H1 (cell line): ENCODE measurements around the gene P3R3URF. TPM values are rescaled to one million over a fixed set of nuclear protein-coding genes. Genes with fewer than 3 reads are reported as not detected.

ENCODE experiments used
- CTCF ChIA-PET: fragments of 300-600 bp; sonication (Branson Sonifier 250); formaldehyde crosslinking; loops from one replicate; lab custom pipeline; 2021; ENCODE audit not compliant: partially characterized antibody; lab: Charles Lee
- POLR2A ChIA-PET: fragments of 300-600 bp; sonication (Branson Sonifier 250); formaldehyde crosslinking; loops from one replicate; lab custom pipeline; 2021; ENCODE audit warnings: inconsistent platforms; ENCODE audit not compliant: partially characterized antibody; lab: Charles Lee
- DNase-seq, 2 experiments: peaks; one replicate each; pipeline versions ENCODE4 v3.0.0 to v3.0.0-alpha.2; 2010 to 2022; ENCODE audit warnings: low spot score in 2 of 2, low read depth in 1 of 2, mixed read lengths in 1 of 2
- FAIRE-seq: peaks from 2 replicates; lab custom pipeline; 2011; peaks lifted over from hg19 to GRCh38; lab: Jason Lieb, UNC
- H2AFZ ChIP-seq: 2 replicates; pipeline ENCODE4 v1.8.1; 2012; ENCODE audit warnings: low read length, inconsistent platforms
- H2AK5ac ChIP-seq: 2 replicates; pipeline ENCODE4 v1.6.1; 2013; ENCODE audit warnings: low read depth, low read length
- H2BK120ac ChIP-seq: replicated peaks from 2 replicates; pipeline ENCODE3; 2013; ENCODE audit warnings: low read depth, low read length, inconsistent platforms
- H2BK12ac ChIP-seq: 2 replicates; pipeline ENCODE4 v1.6.1; 2013; ENCODE audit warnings: low read depth, low read length
- H2BK15ac ChIP-seq: 2 replicates; pipeline ENCODE4 v1.6.1; 2013; ENCODE audit warnings: low read length
- H2BK20ac ChIP-seq: 2 replicates; pipeline ENCODE4 v1.6.1; 2013; ENCODE audit warnings: low read length
- H2BK5ac ChIP-seq: 2 replicates; pipeline ENCODE4 v1.6.1; 2013; ENCODE audit warnings: low read depth, low read length
- H3K14ac ChIP-seq: 2 replicates; pipeline ENCODE4 v1.6.1; 2013; ENCODE audit warnings: inconsistent platforms; ENCODE audit not compliant: insufficient read length
- H3K18ac ChIP-seq: 2 replicates; pipeline ENCODE4 v1.6.1; 2013; ENCODE audit warnings: low read length; ENCODE audit errors: extremely low read depth
- H3K23ac ChIP-seq: 2 replicates; pipeline ENCODE4 v1.6.1; 2013; ENCODE audit warnings: inconsistent platforms; ENCODE audit not compliant: insufficient read length
- H3K23me2 ChIP-seq: 2 replicates; pipeline ENCODE4 v1.6.1; 2013; ENCODE audit warnings: low read depth, low read length
- H3K27ac ChIP-seq: 2 replicates; pipeline ENCODE4 v1.6.1; 2011; ENCODE audit warnings: low read depth, low read length, inconsistent platforms
- H3K27me3 ChIP-seq, 4 experiments: replicated peaks in 1 of 4; 1 replicate in 1 of 4; 2 replicates in 3 of 4; pipeline versions ENCODE4 v1.6.1 to v1.8.1; 2011 to 2013; ENCODE audit warnings: low read length in 3 of 4, mild to moderate bottlenecking in 3 of 4, inconsistent platforms in 2 of 4, mixed read lengths in 2 of 4, moderate library complexity in 1 of 4; ENCODE audit not compliant: control insufficient read depth in 3 of 4, insufficient read depth in 3 of 4; ENCODE audit errors: extremely low read depth in 1 of 4
- H3K36me3 ChIP-seq, 4 experiments: 2 replicates each; pipeline versions ENCODE4 v1.6.1 to v1.8.1; 2011 to 2013; ENCODE audit warnings: mild to moderate bottlenecking in 4 of 4, low read length in 3 of 4, moderate library complexity in 2 of 4, control low read depth in 1 of 4, inconsistent platforms in 1 of 4; ENCODE audit not compliant: insufficient read depth in 4 of 4, control insufficient read depth in 2 of 4
- H3K4ac ChIP-seq: replicated peaks from 2 replicates; pipeline ENCODE3; 2013; ENCODE audit warnings: low read length, low read depth, mixed read lengths, inconsistent platforms; ENCODE audit not compliant: insufficient read length
- H3K4me1 ChIP-seq, 4 experiments: replicated peaks in 1 of 4; 1 replicate in 1 of 4; 2 replicates in 3 of 4; pipeline versions ENCODE4 v1.6.1 to v1.8.1; 2011 to 2013; ENCODE audit warnings: low read length in 3 of 4, inconsistent platforms in 2 of 4, mixed read lengths in 1 of 4; ENCODE audit not compliant: insufficient read depth in 4 of 4, control insufficient read depth in 3 of 4
- H3K4me2 ChIP-seq, 2 experiments: 2 replicates each; pipeline versions ENCODE4 v1.6.1 to v1.8.1; 2011 to 2013; ENCODE audit warnings: low read depth in 2 of 2, low read length in 2 of 2, control low read depth in 1 of 2, inconsistent platforms in 1 of 2, mild to moderate bottlenecking in 1 of 2; ENCODE audit not compliant: insufficient read depth in 1 of 2
- H3K4me3 ChIP-seq, 4 experiments: fragments of 200-600, 300-600 bp in 1 of 4; sonication (generic), shearing (Covaris generic), sonication (Bioruptor Twin) in 1 of 4; 2 replicates each; pipeline versions ENCODE4 v1.5.1 to v1.8.1; 2011 to 2016; ENCODE audit warnings: low read length in 4 of 4, low read depth in 3 of 4, control low read depth in 2 of 4, inconsistent platforms in 2 of 4, mild to moderate bottlenecking in 2 of 4, mixed read lengths in 1 of 4, moderate library complexity in 1 of 4; ENCODE audit not compliant: insufficient read depth in 2 of 4; ENCODE audit errors: extremely low read depth in 1 of 4
- H3K56ac ChIP-seq: replicated peaks from 2 replicates; pipeline ENCODE3; 2013; ENCODE audit warnings: low read depth, mild to moderate bottlenecking, mixed read lengths, low read length, inconsistent platforms; ENCODE audit not compliant: insufficient read length
- H3K79me1 ChIP-seq: 2 replicates; pipeline ENCODE4 v1.6.1; 2013; ENCODE audit warnings: low read depth, low read length, control low read depth
- H3K79me2 ChIP-seq, 2 experiments: 2 replicates each; pipeline versions ENCODE4 v1.6.1 to v1.8.1; 2012 to 2013; ENCODE audit warnings: low read length in 2 of 2, mild to moderate bottlenecking in 2 of 2, inconsistent platforms in 1 of 2; ENCODE audit not compliant: insufficient read depth in 2 of 2, control insufficient read depth in 1 of 2
- H3K9ac ChIP-seq, 4 experiments: replicated peaks in 1 of 4; 1 replicate in 1 of 4; 2 replicates in 3 of 4; pipeline versions ENCODE4 v1.6.1 to v1.8.1; 2011 to 2013; ENCODE audit warnings: low read depth in 3 of 4, low read length in 3 of 4, control low read depth in 2 of 4, mild to moderate bottlenecking in 2 of 4, moderate library complexity in 2 of 4, inconsistent platforms in 1 of 4; ENCODE audit errors: extremely low read depth in 1 of 4
- H3K9me3 ChIP-seq, 2 experiments: 2 replicates each; pipeline versions ENCODE4 v1.6.1 to v1.8.1; 2012 to 2013; ENCODE audit warnings: mild to moderate bottlenecking in 2 of 2, moderate library complexity in 2 of 2, control low read depth in 1 of 2, inconsistent platforms in 1 of 2, low read depth in 1 of 2, low read length in 1 of 2, mixed read lengths in 1 of 2; ENCODE audit not compliant: insufficient read depth in 2 of 2
- H4K20me1 ChIP-seq, 2 experiments: replicated peaks in 1 of 2; 2 replicates each; pipeline versions ENCODE3 to v1.8.1; 2011 to 2013; ENCODE audit warnings: inconsistent platforms in 2 of 2, low read length in 2 of 2, mild to moderate bottlenecking in 1 of 2; ENCODE audit not compliant: insufficient read depth in 2 of 2, control insufficient read depth in 1 of 2
- H4K5ac ChIP-seq: 2 replicates; pipeline ENCODE4 v1.6.1; 2013; ENCODE audit warnings: low read length, low read depth, mixed read lengths, inconsistent platforms; ENCODE audit not compliant: insufficient read length
- H4K8ac ChIP-seq: 2 replicates; pipeline ENCODE4 v1.8.0; 2013; ENCODE audit warnings: mild to moderate bottlenecking, moderate library complexity, low read length, inconsistent platforms; ENCODE audit not compliant: insufficient read depth; ENCODE audit errors: extremely low read depth
- H4K91ac ChIP-seq: replicated peaks from 2 replicates; pipeline ENCODE3; 2013; ENCODE audit warnings: low read length, mixed read lengths, inconsistent platforms; ENCODE audit not compliant: insufficient read length
- BCL11A ChIP-seq, 2 experiments: IDR thresholded peaks; one replicate each; pipeline ENCODE4 v1.6.1; 2011; ENCODE audit warnings: low read depth in 2 of 2, low read length in 2 of 2, mild to moderate bottlenecking in 2 of 2
- CTBP2 ChIP-seq: IDR thresholded peaks from 2 replicates; pipeline ENCODE4 v1.7.0; 2011; ENCODE audit warnings: borderline replicate concordance, mild to moderate bottlenecking, moderate library complexity, mixed read lengths, low read length; ENCODE audit not compliant: insufficient read depth, insufficient read length
- NRF1 ChIP-seq: IDR thresholded peaks from 2 replicates; pipeline ENCODE4 v1.6.1; 2011; ENCODE audit warnings: mild to moderate bottlenecking, low read depth, low read length, improper control_type of control experiment
- RXRA ChIP-seq: IDR thresholded peaks from 2 replicates; pipeline ENCODE4 v1.6.1; 2011; ENCODE audit warnings: low read depth, mild to moderate bottlenecking, low read length, moderate library complexity; ENCODE audit not compliant: insufficient read depth
- TAF1 ChIP-seq: IDR thresholded peaks from 2 replicates; pipeline ENCODE4 v1.6.1; 2011; ENCODE audit warnings: mild to moderate bottlenecking, low read depth, low read length
- TAF7 ChIP-seq: optimal IDR thresholded peaks from 2 replicates; pipeline ENCODE3; 2011; ENCODE audit warnings: low read depth, mild to moderate bottlenecking, inconsistent platforms, low read length, moderate library complexity, borderline replicate concordance
- WGBS, 2 experiments: shearing (Covaris generic) in 1 of 2; methylation state at CpG; one replicate each; pipeline versions ENCODE4 v1.1.6 to v1.1.7; 2013 to 2015; ENCODE audit warnings: low lambda C conversion rate in 2 of 2, mixed read lengths in 2 of 2, inconsistent platforms in 1 of 2, low coverage in 1 of 2, missing lambda C conversion rate in 1 of 2; ENCODE audit not compliant: insufficient replicate concordance in 2 of 2, insufficient coverage in 1 of 2, insufficient read length in 1 of 2; ENCODE audit errors: extremely low coverage in 1 of 2, missing lambda C conversion rate in 1 of 2; 5-methylcytosine and 5-hydroxymethylcytosine counted together
- polyA plus RNA-seq, 7 experiments: library from polyadenylated mRNA; depleted of rRNA in 3 of 7; stranded (reverse) in 5 of 7; unstranded in 2 of 7; fragments of >200 nt in 5 of 7; fragments of 200-250 nt in 2 of 7; gene quantifications; 1 replicate in 5 of 7; 2 replicates in 1 of 7; 4 replicates in 1 of 7; pipeline versions ENCODE4 v1.2.1 to v1.2.3, GENCODE V29; 2011 to 2013; ENCODE audit warnings: missing spikeins in 2 of 7, mixed read lengths in 2 of 7
- total RNA-seq: library from RNA; stranded (reverse); fragmentation: NEBNext Ultra II Directional; extraction: Animal tissue kit (Norgen Biotek cat#: 25700); gene quantifications from 2 replicates; pipeline ENCODE4 v1.2.1, GENCODE V29; 2021

The P3R3URF gene
- total and polyA plus RNA-seq, 2 of the 8 experiments (the other 6 are each of a cell fraction or from before 2014, with no cell fraction given): not detected

GRCh38 chr1:46183079-46183847, 7.0 kb upstream of the P3R3URF start:
- no peaks in the 10 kb centered on the region for H3K79me1 ChIP-seq
- CTCF ChIA-PET: interaction anchor here (0.8 to 7.3 kb wide), 12 partner anchors 9 to 146 kb away, joined by 3 to 128 read pairs (median 4); partner anchors contain the start of gene POMGNT1
- WGBS, 2 experiments: 81% methylated on average over 8 of the region's 8 CpGs; no CpG with 5 or more reads in 1 of the 2 experiments
- no peaks in the 10 kb centered on the region for H3K79me2 ChIP-seq
- H3K9ac ChIP-seq: no peak overlapping the region
- H3K14ac ChIP-seq: no peak overlapping the region
- no peak overlapping the region for H2BK5ac ChIP-seq
- H3K18ac ChIP-seq: no peak overlapping the region
- POLR2A ChIA-PET: interaction anchor here (0.6 to 1.2 kb wide), 3 partner anchors 11 to 661 kb away, joined by 3 to 6 read pairs (median 3); no protein-coding TSS in a partner anchor
- H2BK15ac ChIP-seq: no peak overlapping the region
- H2BK120ac ChIP-seq: no peak overlapping the region
- H3K23me2 ChIP-seq: peaks cover 2% of the 10 kb centered on the region; the same call in 1 of the 2 replicates
- H3K4me3 ChIP-seq: no peak overlapping the region
- no peak overlapping the region for H4K91ac ChIP-seq
- no peak overlapping the region for H3K23ac ChIP-seq
- no peak overlapping the region for H4K5ac ChIP-seq
- no peaks in the 10 kb centered on the region; a peak in 1 of 7 replicates for H3K27me3 ChIP-seq
- DNase-seq (no peak), FAIRE-seq (no peak)
- no peak overlapping the region for H4K8ac ChIP-seq
- H3K4ac ChIP-seq: no peak overlapping the region
- H3K4me2 ChIP-seq: no peak overlapping the region
- H3K36me3 ChIP-seq: no peaks in the 10 kb centered on the region
- H3K9me3 ChIP-seq: no peaks in the 10 kb centered on the region
- H2AFZ ChIP-seq: no peak overlapping the region
- no peak overlapping the region for H2BK20ac ChIP-seq
- TF ChIP-seq RXRA: no peak
- no peak for TF ChIP-seq NRF1
- no peak for TF ChIP-seq TAF7
- TF ChIP-seq CTBP2: no peak
- no peak for TF ChIP-seq BCL11A (IDR thresholded peaks at IDR 0.05; ENCODE audit: low read depth in 2 of 2, low read length in 2 of 2)
- TF ChIP-seq TAF1: no peak
- peaks cover 0 to 3% of the 10 kb centered on the region in 2 experiments for H4K20me1 ChIP-seq
- no peak overlapping the region for H3K56ac ChIP-seq
- H3K4me1 ChIP-seq: peaks cover 0 to 9% (median 4%) of the 10 kb centered on the region in 4 experiments; a peak in 5 of 7 replicates
- no peak overlapping the region for H2BK12ac ChIP-seq
- H2AK5ac ChIP-seq: no peak overlapping the region
- H3K27ac ChIP-seq: no peak overlapping the region
